Neural cell (in vitro differentiated cells): ENCODE data around the gene CDKN2AIPNL. TPM values are rescaled to one million over a fixed set of nuclear protein-coding genes. Genes with fewer than 3 reads are reported as not detected.
"Not testable (repeated sequence)": the region's sequence is repeated elsewhere in the genome, so short reads cannot be mapped to it uniquely, and the experiment has no call there.

ENCODE experiments used
- H2AFZ ChIP-seq: fragments of 200-600, 300-800 bp; sonication (generic), shearing (Covaris generic); 2 replicates; pipeline ENCODE4 v1.6.0; 2014; ENCODE audit warnings: low read depth, mild to moderate bottlenecking, antibody characterized with exemption, low read length, moderate library complexity
- H3F3A ChIP-seq: fragments of 200-600 bp; shearing (Covaris generic); 2 replicates; pipeline ENCODE4 v1.6.1; 2016; ENCODE audit warnings: mild to moderate bottlenecking, moderate library complexity, mixed read lengths, antibody characterized with exemption, low read length; ENCODE audit not compliant: insufficient read depth, poor library complexity, severe bottlenecking
- H3K27ac ChIP-seq: fragments of 200-600, 300-800 bp; sonication (generic), shearing (Covaris generic); 2 replicates; pipeline ENCODE4 v1.5.1; 2014; ENCODE audit warnings: mild to moderate bottlenecking, low read length, moderate library complexity
- H3K27me3 ChIP-seq: fragments of 300-800, 200-600 bp; sonication (generic), shearing (Covaris generic); 2 replicates; pipeline ENCODE4 v1.6.0; 2014; ENCODE audit warnings: mild to moderate bottlenecking, low read depth, low read length, moderate library complexity; ENCODE audit not compliant: insufficient read depth
- H3K36me3 ChIP-seq: fragments of 300-800, 200-600 bp; sonication (generic), shearing (Covaris generic); 2 replicates; pipeline ENCODE4 v1.5.1; 2014; ENCODE audit warnings: mild to moderate bottlenecking, antibody characterized with exemption, low read length, moderate library complexity; ENCODE audit not compliant: insufficient read depth
- H3K4me2 ChIP-seq: fragments of 300-800, 200-600 bp; sonication (generic), shearing (Covaris generic); 2 replicates; pipeline ENCODE4 v1.6.0; 2014; ENCODE audit warnings: mild to moderate bottlenecking, low read length
- H3K4me3 ChIP-seq: fragments of 300-800, 200-600 bp; sonication (generic), shearing (Covaris generic); 2 replicates; pipeline ENCODE4 v1.5.1; 2014; ENCODE audit warnings: mild to moderate bottlenecking, low read length, moderate library complexity
- H3K79me2 ChIP-seq: fragments of 200-600 bp; shearing (Covaris generic); replicated peaks from 2 replicates; pipeline ENCODE4 v1.6.0; 2014; ENCODE audit warnings: mild to moderate bottlenecking, low read length, moderate library complexity; ENCODE audit not compliant: insufficient read depth
- H3K9ac ChIP-seq: fragments of 300-800, 200-600 bp; sonication (generic), shearing (Covaris generic); 2 replicates; pipeline ENCODE4 v1.6.1; 2016; ENCODE audit warnings: mild to moderate bottlenecking, low read length, mixed read lengths
- H3K9me2 ChIP-seq: fragments of 200-600 bp; shearing (Covaris generic); 2 replicates; pipeline ENCODE4 v1.6.1; 2016; ENCODE audit warnings: mild to moderate bottlenecking, low read length, mixed read lengths; ENCODE audit not compliant: insufficient read depth
- H3K9me3 ChIP-seq: fragments of 200-600, 300-800 bp; sonication (generic), shearing (Covaris generic); 2 replicates; pipeline ENCODE4 v1.6.1; 2016; ENCODE audit warnings: mild to moderate bottlenecking, mixed run types, low read length, moderate library complexity, mixed read lengths
- H4K20me1 ChIP-seq: fragments of 200-600 bp; shearing (Covaris generic); 2 replicates; pipeline ENCODE4 v1.6.1; 2016; ENCODE audit warnings: mild to moderate bottlenecking, mixed run types; ENCODE audit not compliant: insufficient read depth
- CTCF ChIP-seq: fragments of 450-650 bp; IDR thresholded peaks from 2 replicates; pipeline ENCODE4 v1.5.1; 2014; ENCODE audit warnings: antibody characterized with exemption, mild to moderate bottlenecking, moderate library complexity; ENCODE audit not compliant: poor library complexity, severe bottlenecking
- EP300 ChIP-seq: fragments of 450-650 bp; conservative IDR thresholded peaks from 2 replicates; pipeline ENCODE4 v1.6.1; 2014; ENCODE audit warnings: antibody characterized with exemption, mild to moderate bottlenecking, moderate library complexity; ENCODE audit not compliant: poor library complexity, severe bottlenecking
- EZH2 ChIP-seq: fragments of 200-600, 300-800 bp; shearing (Covaris generic), sonication (generic); IDR thresholded peaks from 2 replicates; pipeline ENCODE4 v1.6.1; 2014; ENCODE audit warnings: antibody characterized with exemption, low read length, borderline replicate concordance, mild to moderate bottlenecking; ENCODE audit not compliant: insufficient read depth, poor library complexity, severe bottlenecking
- MXI1 ChIP-seq: fragments of 450-650 bp; conservative IDR thresholded peaks from 2 replicates; pipeline ENCODE4 v1.6.1; 2014; ENCODE audit warnings: antibody characterized with exemption, mild to moderate bottlenecking; ENCODE audit not compliant: poor library complexity, severe bottlenecking
- POLR2AphosphoS5 ChIP-seq: IDR thresholded peaks from 2 replicates; pipeline ENCODE4 v1.6.1; 2012
- RAD21 ChIP-seq: fragments of 450-650 bp; conservative IDR thresholded peaks from 2 replicates; pipeline ENCODE4 v1.6.1; 2014; ENCODE audit warnings: antibody characterized with exemption, mild to moderate bottlenecking, moderate library complexity
- REST ChIP-seq: IDR thresholded peaks from 2 replicates; pipeline ENCODE4 v1.6.1; 2012; ENCODE audit warnings: borderline replicate concordance
- SMC3 ChIP-seq: fragments of 450-650 bp; conservative IDR thresholded peaks from 2 replicates; pipeline ENCODE4 v1.6.1; 2014; ENCODE audit warnings: antibody characterized with exemption, mild to moderate bottlenecking, moderate library complexity; ENCODE audit not compliant: poor library complexity
- TAF1 ChIP-seq: IDR thresholded peaks from 2 replicates; pipeline ENCODE4 v1.6.1; 2012; ENCODE audit warnings: low read depth
- polyA plus RNA-seq: library from polyadenylated mRNA; depleted of rRNA; stranded (reverse); fragments of >200 nt; gene quantifications from 2 replicates; pipeline ENCODE4 v1.2.3, GENCODE V29; 2014

The CDKN2AIPNL gene
- polyA plus RNA-seq, 1 donor from 2014 or later = 78.4 TPM

- TF ChIP-seq RAD21 (no peak), EP300 (no peak), CTCF (no peak), SMC3 (no peak), MXI1 (no peak), EZH2 (no peak), TAF1 (no peak), REST (no peak), POLR2AphosphoS5 (no peak)
- H3K9ac ChIP-seq = no peak overlapping the region
These were observed 37.4 kb downstream of the CDKN2AIPNL start for GRCh38 chr5:134374232-134374631.

GRCh38 chr5:134373633-134374032 is 38.0 kb downstream of the CDKN2AIPNL start:
- H3F3A ChIP-seq, H3K9me3 ChIP-seq, H3K4me2 ChIP-seq, H2AFZ ChIP-seq, H3K36me3 ChIP-seq, H3K9ac ChIP-seq, H3K9me2 ChIP-seq, H3K27me3 ChIP-seq, H4K20me1 ChIP-seq, H3K27ac ChIP-seq: not testable (repeated sequence)
- H3K79me2 ChIP-seq = peaks cover 65% of the 10 kb centered on the region
- H3K4me3 ChIP-seq = peak overlapping the region; percentile 20

More at GRCh38 chr5:134374232-134374631, 37.4 kb downstream of the CDKN2AIPNL start:
- H3K79me2 ChIP-seq = peaks cover 69% of the 10 kb centered on the region
- H3K4me3 ChIP-seq = peak overlapping the region; percentile 20
- no peaks in the 10 kb centered on the region for H3F3A ChIP-seq
- no peaks in the 10 kb centered on the region for H3K36me3 ChIP-seq
- H3K27me3 ChIP-seq = no peaks in the 10 kb centered on the region
- no peaks in the 10 kb centered on the region for H3K9me3 ChIP-seq
- H4K20me1 ChIP-seq = peaks cover 4% of the 10 kb centered on the region
- no peak overlapping the region for H2AFZ ChIP-seq
- no peak overlapping the region for H3K4me2 ChIP-seq
- H3K27ac ChIP-seq = no peak overlapping the region
- H3K9me2 ChIP-seq = no peaks in the 10 kb centered on the region

GRCh38 chr5:134371834-134372340 is 39.8 kb downstream of the CDKN2AIPNL start:
- Histone ChIP-seq H3K9me2 (no peaks in the 10 kb centered on the region), H3K4me2 (peak overlapping the region; percentile 79), H3K9me3 (no peaks in the 10 kb centered on the region), H3K27ac (peak overlapping the region; percentile 98), H3K4me3 (peak overlapping the region; percentile 99), H3K79me2 (peaks cover 51% of the 10 kb centered on the region), H2AFZ (peak overlapping the region; percentile 35), H3K36me3 (no peaks in the 10 kb centered on the region), H4K20me1 (peaks cover 4% of the 10 kb centered on the region), H3K9ac (peak overlapping the region; percentile 100), H3K27me3 (no peaks in the 10 kb centered on the region), H3F3A (no peaks in the 10 kb centered on the region)
- TF ChIP-seq POLR2AphosphoS5 = no peak
- TF ChIP-seq REST = no peak
- TF ChIP-seq SMC3 = no peak
- TF ChIP-seq TAF1 = no peak
- peak; percentile 14 for TF ChIP-seq CTCF
- no peak for TF ChIP-seq RAD21
- TF ChIP-seq EP300 = no peak
- no peak for TF ChIP-seq EZH2
- TF ChIP-seq MXI1 = no peak
